IPS-20b (cell line): Measurements from ENCODE around the gene INTS6L.

Experiments used
- H3K27ac ChIP-seq: one replicate; pipeline ENCODE4 v1.5.1; 2013; ENCODE audit warnings: low read length
- H3K27me3 ChIP-seq: 2 replicates; pipeline ENCODE4 v1.6.1; 2013; ENCODE audit warnings: mild to moderate bottlenecking, low read length, inconsistent platforms; ENCODE audit not compliant: insufficient read depth
- H3K36me3 ChIP-seq: 2 replicates; pipeline ENCODE4 v1.6.1; 2013; ENCODE audit warnings: low read depth, mild to moderate bottlenecking, inconsistent platforms, low read length, moderate library complexity; ENCODE audit not compliant: insufficient read depth
- H3K4me1 ChIP-seq: 2 replicates; pipeline ENCODE4 v1.6.1; 2013; ENCODE audit warnings: mild to moderate bottlenecking, control low read depth, inconsistent platforms, low read length, moderate library complexity; ENCODE audit not compliant: insufficient read depth
- H3K4me3 ChIP-seq: 2 replicates; pipeline ENCODE4 v1.5.1; 2013; ENCODE audit warnings: mild to moderate bottlenecking, low read length, inconsistent platforms
- H3K9ac ChIP-seq: 2 replicates; pipeline ENCODE4 v1.6.1; 2013; ENCODE audit warnings: low read depth, mild to moderate bottlenecking, inconsistent platforms, low read length, moderate library complexity
- H3K9me3 ChIP-seq: 2 replicates; pipeline ENCODE4 v1.6.1; 2013; ENCODE audit warnings: mild to moderate bottlenecking, low read depth, low read length, inconsistent platforms; ENCODE audit not compliant: insufficient read depth

Gene INTS6L

DNA sequence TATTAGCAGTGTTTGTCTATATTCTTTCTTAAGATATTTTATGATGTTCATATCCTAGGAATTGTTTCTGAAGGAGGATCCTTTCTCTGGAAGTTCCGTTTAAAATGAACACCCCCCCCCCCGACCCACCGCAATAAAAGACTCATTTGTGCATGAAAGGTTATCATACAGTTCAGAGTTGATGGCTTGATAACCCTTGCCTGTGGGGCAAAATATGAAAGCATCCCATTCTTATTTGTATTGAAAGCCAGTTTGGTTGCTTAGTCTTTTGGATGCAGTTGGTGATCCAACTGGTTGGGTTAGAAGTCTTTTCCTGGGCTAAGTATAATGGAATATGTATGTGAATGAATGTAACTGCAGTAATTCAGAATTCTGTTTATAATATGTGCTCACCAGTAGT, 8.3 kb downstream of the INTS6L start:
- Histone ChIP-seq H3K9ac (no peak overlapping the region), H3K27me3 (no peaks in the 10 kb centered on the region), H3K36me3 (no peaks in the 10 kb centered on the region), H3K4me1 (peaks cover 7% of the 10 kb centered on the region; the same call in 1 of the 2 replicates), H3K4me3 (no peak overlapping the region), H3K9me3 (no peaks in the 10 kb centered on the region), H3K27ac (no peak overlapping the region)

DNA sequence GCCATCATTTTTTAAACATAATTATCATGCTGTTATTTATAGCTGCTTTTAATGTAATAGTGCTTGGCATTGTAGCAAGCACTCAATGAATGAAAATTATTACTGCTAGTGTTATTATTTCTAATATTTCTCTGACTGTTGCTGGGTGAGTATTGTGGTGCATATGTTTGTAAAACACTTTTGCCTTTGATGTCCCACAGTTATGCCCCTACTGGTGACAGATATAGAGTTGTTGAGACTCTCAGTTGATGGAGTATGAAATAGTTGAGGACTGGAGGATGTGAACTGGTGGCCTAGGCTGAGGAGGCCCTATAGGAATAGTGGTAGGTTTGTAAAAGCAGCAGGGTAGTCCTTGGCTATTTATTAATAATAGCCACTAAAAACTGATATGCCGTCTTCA, 9.6 kb downstream of the INTS6L start:
- Histone ChIP-seq H3K4me3 (no peak overlapping the region), H3K9me3 (no peaks in the 10 kb centered on the region), H3K36me3 (no peaks in the 10 kb centered on the region), H3K9ac (no peak overlapping the region), H3K4me1 (peaks cover 7% of the 10 kb centered on the region; the same call in 1 of the 2 replicates), H3K27ac (no peak overlapping the region), H3K27me3 (no peaks in the 10 kb centered on the region)

DNA sequence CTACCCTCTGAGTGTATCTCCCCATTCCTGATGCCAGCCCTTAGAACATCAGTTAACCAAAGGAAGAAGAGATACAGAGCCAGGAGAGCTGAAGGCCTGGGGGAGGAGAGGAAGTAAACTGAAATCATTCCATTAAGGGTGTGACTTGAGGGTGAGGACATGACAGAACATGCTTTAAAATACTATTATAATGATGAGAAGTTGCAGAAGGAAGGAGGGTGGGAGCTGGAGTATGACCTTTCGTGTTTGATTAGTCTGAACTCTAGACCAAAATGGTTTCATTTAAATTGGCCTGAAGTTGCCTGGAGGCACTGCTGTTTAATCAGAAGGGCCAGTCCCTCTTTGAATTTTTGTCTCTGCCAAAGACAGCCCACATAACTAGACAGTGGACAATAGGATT, 11.4 kb downstream of the INTS6L start:
- Histone ChIP-seq H3K27me3 (no peaks in the 10 kb centered on the region), H3K4me1 (peaks cover 7% of the 10 kb centered on the region; the same call in 1 of the 2 replicates), H3K4me3 (no peak overlapping the region), H3K9ac (no peak overlapping the region), H3K36me3 (no peaks in the 10 kb centered on the region), H3K27ac (no peak overlapping the region), H3K9me3 (no peaks in the 10 kb centered on the region)

DNA sequence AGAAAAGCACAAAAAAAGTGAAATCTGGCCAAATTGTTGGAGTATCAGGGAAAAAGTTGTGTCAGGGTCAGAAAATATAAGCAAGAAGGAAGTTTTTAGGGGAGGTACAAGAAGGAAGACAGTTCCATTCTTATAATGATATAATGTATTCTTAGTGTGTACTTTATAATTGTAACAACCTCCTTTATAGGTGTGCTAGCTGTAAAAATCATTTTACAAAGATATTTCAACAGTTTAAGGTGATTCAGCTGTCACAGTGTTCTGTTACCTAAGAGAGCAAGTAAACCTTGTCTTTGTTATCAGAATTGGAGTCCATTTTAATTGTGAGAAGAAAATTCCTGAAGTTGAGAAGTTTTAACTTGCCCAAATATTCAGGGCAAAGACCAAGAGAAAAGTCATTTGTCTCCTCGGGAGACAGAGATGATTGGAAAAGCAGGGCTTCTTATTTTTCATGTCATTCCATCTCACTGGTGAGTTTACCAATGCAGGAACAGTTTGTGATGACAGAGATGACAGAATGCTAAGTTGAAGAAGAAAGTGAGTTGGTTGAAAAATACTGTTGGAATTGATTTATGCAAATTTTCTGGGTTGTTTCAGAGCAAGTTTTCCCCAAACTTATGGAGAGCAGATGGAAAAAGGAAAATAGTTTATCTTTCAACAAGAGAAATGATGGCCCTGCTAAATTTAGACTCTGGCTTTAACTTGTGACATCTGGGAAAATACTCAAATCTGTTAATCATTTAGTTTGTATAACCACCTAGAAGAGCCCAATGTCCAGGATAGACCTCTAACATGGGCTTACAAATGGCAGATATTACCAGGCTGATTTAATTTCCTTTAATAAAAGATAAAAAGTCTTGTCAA, 14.8 kb downstream of the INTS6L start:
- H3K27me3 ChIP-seq, result no peaks in the 10 kb centered on the region
- no peak overlapping the region for H3K4me3 ChIP-seq
- no peaks in the 10 kb centered on the region for H3K4me1 ChIP-seq
- H3K27ac ChIP-seq, result no peak overlapping the region
- no peaks in the 10 kb centered on the region for H3K9me3 ChIP-seq
- no peaks in the 10 kb centered on the region for H3K36me3 ChIP-seq
- no peak overlapping the region for H3K9ac ChIP-seq

DNA sequence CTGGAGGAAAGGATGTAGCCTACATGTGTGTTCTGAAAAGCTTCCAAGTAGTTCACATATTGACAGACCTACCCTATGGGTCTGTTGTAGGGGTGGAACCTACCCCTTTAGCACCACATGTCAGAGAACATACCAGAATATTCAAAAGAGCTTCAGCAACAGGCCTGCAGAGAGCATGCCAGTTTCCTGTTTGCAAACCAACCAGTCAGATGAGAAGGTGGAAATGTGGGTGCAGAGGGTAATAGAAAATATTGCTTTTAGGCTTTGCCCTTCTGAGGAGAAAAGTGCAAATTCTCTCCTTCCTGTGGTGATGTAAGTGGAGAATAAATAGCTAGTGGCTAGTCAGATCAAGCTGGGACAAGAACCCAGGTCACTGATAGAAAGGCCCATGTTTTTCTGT, 16.4 kb downstream of the INTS6L start:
- H3K4me1 ChIP-seq, result no peaks in the 10 kb centered on the region
- H3K36me3 ChIP-seq, result no peaks in the 10 kb centered on the region
- H3K9me3 ChIP-seq, result no peaks in the 10 kb centered on the region
- H3K27me3 ChIP-seq, result no peaks in the 10 kb centered on the region
- H3K9ac ChIP-seq, result no peak overlapping the region
- H3K27ac ChIP-seq, result no peak overlapping the region
- H3K4me3 ChIP-seq, result no peak overlapping the region

DNA sequence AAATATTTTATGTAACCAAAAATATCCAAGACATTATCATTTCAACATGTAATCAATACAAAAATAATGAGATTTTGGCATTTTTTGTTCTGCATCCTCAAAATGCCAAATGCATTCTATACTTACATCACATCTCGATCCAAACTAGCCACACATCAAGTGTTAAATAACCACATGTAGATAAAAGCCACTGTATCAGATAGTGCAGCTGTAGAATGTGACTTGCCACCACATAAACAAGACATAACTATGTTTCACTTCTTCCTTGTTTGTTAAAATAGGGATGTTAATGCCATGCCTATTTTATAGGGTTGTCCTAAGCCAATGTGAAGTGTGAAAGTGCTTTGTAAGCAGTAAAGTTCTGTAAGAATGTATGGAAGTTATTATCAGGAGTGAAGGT, 20.9 kb downstream of the INTS6L start:
- no peaks in the 10 kb centered on the region for H3K4me1 ChIP-seq
- H3K27ac ChIP-seq, result no peak overlapping the region
- no peak overlapping the region for H3K4me3 ChIP-seq
- H3K27me3 ChIP-seq, result no peaks in the 10 kb centered on the region
- no peak overlapping the region for H3K9ac ChIP-seq
- H3K9me3 ChIP-seq, result no peaks in the 10 kb centered on the region
- no peaks in the 10 kb centered on the region for H3K36me3 ChIP-seq

DNA sequence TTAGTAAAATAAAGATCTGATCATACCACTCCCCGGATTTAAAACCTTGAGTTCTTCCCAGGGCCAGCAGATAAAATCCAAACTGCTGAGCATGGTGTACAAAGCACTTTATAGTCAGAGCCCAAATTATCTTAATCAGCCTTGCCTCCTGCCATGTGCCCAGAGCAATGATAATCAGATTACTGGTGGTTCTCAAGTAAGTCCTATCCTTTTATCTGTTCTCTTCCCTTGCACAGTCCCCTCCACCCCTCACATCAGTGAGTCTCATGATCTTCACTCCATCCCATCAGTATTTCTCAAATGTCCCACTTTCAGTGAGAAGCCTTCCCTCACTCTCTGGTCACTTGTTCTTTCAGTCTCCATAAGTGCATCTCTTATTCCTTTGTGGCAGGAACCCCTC, 22.7 kb downstream of the INTS6L start:
- Histone ChIP-seq H3K4me3 (no peak overlapping the region), H3K36me3 (no peaks in the 10 kb centered on the region), H3K9ac (no peak overlapping the region), H3K4me1 (no peaks in the 10 kb centered on the region), H3K27ac (no peak overlapping the region), H3K27me3 (no peaks in the 10 kb centered on the region), H3K9me3 (no peaks in the 10 kb centered on the region)

DNA sequence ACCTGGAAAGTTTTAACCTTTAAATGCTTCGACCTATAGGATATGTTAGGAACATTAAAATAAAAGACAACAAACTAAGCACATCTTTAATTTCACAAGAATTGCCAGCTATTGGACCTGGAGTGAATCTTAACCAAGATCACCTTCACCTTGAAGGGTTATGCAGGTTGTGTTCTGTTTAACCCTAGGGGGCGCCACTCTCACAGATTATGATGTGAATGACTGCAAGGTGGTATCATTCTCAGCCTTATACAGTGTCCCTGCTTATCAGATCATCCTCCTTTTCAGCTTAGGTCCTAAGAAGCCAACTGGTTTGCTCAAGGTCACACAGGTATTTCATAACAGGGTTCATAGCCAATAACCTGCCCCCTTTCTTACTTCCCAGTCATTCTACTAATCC, 23.5 kb downstream of the INTS6L start:
- no peaks in the 10 kb centered on the region for H3K4me1 ChIP-seq
- no peak overlapping the region for H3K9ac ChIP-seq
- H3K4me3 ChIP-seq, result no peak overlapping the region
- no peaks in the 10 kb centered on the region for H3K27me3 ChIP-seq
- no peaks in the 10 kb centered on the region for H3K9me3 ChIP-seq
- no peak overlapping the region for H3K27ac ChIP-seq
- H3K36me3 ChIP-seq, result no peaks in the 10 kb centered on the region

DNA sequence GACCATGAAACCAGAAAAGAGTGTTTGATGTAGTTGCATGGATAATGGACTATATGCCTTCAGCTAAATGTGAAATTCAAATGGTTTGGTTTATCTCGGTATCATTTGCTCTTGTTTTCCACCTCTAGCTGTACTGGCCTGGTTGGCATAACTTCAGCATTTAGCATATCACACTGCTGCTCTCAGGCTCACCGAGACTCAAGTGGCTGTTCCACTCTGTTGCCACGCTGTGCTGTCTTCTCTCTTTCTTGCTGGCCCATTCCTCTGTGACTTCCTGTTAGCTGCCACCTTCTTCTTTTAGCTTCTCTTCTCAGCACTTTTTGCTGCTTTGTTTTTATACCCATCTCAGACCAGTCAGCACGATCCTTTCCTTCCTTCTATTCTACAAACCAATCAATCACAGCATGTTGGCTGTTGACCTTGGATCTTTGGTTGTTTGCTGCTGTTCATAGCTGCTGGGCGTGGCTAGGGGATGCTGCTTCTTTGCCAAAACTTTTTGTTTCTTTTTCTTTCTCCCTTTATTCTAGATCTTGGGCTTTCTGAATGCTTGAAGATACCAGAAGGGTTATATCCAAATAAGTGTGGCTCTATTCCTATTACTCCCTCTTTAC, 24.0 kb downstream of the INTS6L start:
- H3K9ac ChIP-seq, result no peak overlapping the region
- H3K4me1 ChIP-seq, result no peaks in the 10 kb centered on the region
- H3K36me3 ChIP-seq, result no peaks in the 10 kb centered on the region
- H3K27ac ChIP-seq, result no peak overlapping the region
- H3K9me3 ChIP-seq, result no peaks in the 10 kb centered on the region
- H3K27me3 ChIP-seq, result no peaks in the 10 kb centered on the region
- H3K4me3 ChIP-seq, result no peak overlapping the region

DNA sequence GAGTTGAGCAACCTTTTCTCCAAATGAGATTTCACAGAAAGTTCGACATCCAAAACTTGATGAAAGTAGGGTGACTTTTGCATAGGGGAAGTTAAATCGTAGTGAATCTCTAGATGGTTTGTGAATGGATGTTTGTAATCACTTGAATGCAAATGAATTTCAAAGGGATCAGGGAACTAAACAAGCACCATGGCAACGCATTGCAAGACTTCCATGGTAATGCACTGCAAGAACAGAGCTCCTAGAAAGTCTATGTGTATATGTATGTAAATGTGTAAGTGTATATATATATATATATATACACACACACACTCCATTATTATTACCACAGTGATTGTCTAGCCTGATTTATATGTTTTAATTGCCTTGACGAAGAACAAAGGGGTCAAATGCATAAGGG, 27.3 kb downstream of the INTS6L start:
- H3K27me3 ChIP-seq, result no peaks in the 10 kb centered on the region
- no peak overlapping the region for H3K9ac ChIP-seq
- H3K9me3 ChIP-seq, result no peaks in the 10 kb centered on the region

DNA sequence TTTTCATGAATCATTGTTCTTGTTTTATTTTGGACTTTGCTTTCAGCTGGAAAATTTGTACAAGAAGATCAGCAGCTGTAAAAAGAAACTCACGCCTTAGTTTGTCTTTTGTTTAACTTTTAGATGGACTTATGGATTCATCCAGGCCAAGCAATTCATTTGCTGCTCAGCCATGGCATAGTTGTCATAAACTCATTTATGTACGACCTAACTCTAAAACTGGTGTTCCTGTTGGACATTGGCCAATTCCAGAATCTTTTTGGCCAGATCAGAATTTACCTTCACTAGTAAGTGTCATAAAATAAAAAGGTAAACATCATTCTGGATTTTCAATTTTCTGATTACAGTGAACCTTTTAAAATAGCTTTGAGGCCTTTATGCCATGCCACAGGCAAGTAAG, 29.1 kb downstream of the INTS6L start:
- no peaks in the 10 kb centered on the region for H3K27me3 ChIP-seq
- no peak overlapping the region for H3K27ac ChIP-seq
- no peaks in the 10 kb centered on the region for H3K9me3 ChIP-seq
- H3K36me3 ChIP-seq, result no peaks in the 10 kb centered on the region; the same call in 1 of the 2 replicates
- H3K4me1 ChIP-seq, result no peaks in the 10 kb centered on the region
- H3K4me3 ChIP-seq, result no peak overlapping the region
- H3K9ac ChIP-seq, result no peak overlapping the region

More for the DNA sequence above, 27.3 kb downstream of the INTS6L start:
- no peaks in the 10 kb centered on the region; the same call in 1 of the 2 replicates for H3K36me3 ChIP-seq
- H3K27ac ChIP-seq, result no peak overlapping the region
- H3K4me3 ChIP-seq, result no peak overlapping the region
- no peaks in the 10 kb centered on the region for H3K4me1 ChIP-seq

DNA sequence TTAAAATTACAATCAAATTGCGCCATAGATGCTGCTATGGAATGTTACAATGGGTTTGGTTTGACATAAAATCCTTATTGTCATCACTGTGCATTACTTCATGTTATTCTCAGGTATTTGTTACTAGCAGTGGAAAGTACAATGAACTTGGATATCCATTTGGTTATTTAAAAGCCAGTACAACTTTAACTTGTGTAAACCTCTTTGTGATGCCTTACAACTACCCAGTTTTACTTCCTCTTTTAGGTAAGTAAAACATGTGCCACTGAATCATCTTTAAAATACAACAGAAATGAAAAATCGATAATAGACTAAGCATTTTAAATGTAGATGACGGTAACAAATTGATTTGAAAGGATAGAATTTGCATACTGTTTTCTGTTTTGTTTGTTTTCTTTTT, 35.6 kb downstream of the INTS6L start:
- Histone ChIP-seq H3K27me3 (no peaks in the 10 kb centered on the region), H3K4me3 (no peak overlapping the region), H3K27ac (no peak overlapping the region), H3K9me3 (no peaks in the 10 kb centered on the region), H3K36me3 (no peaks in the 10 kb centered on the region), H3K4me1 (peaks cover 3% of the 10 kb centered on the region; the same call in 1 of the 2 replicates), H3K9ac (no peak overlapping the region)
